Posterior cingulate gyrus (tissue), 11 donors: Measurements from ENCODE around the gene DLGAP1.
"Not testable (repeated sequence)": the region's sequence is repeated elsewhere in the genome, so short reads cannot be mapped to it uniquely, and the experiment has no call there.

Source experiments
- DNase-seq, 10 donors: peaks; one replicate each; pipeline versions ENCODE4 v3.0.0 to v3.0.0-alpha.2; 2020 to 2021; ENCODE audit warnings: mixed read lengths in 3 of 10
- intact Hi-C: fragments of 100-400 bp; cut with DNase I; formaldehyde crosslinking; loops from one replicate; pipeline ENCODE4 v1.15.1; 2023

Gene DLGAP1

DNA sequence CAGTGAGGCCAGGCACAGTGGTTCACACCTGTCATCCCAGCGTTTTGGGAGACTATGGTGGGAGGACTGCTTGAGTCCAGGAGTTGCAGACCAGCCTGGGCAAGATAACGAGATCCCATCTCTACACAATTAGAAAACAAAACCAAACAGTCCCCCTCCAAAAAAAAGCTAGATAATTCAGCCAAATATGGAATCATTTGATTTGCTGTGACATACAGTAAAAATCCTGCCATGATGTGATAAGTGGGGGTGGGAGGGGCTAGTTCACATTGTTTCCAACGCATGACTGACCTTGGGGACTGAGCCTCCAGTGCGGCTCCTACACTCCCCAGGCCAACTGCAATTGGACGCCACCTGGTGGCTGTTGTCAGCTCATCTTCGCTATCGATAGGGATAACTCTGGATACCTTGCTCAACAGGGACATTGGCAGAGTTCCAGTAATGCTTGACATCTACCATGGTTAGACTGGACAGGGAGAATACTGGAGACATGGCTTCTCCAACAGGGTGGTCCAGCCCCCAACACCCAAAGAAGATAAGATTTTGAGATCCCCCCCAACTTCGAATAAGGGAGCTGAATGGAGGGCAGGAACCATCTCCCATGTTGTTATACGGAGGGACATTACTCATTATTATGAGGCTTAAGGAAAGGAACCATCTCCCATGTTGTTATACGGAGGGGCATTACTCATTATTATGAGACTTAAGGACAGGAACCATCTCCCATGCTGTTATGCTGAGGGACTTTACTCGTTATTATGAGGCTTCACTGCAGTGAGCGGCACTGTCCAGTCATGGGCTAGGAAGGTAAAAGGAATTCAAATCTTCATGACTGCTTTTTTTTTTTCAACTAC is 869.2 kb downstream of the DLGAP1 start:
- DNase-seq = peak in 9 of 10 donors; percentile 36 to 95 (median 74)
- intact Hi-C loops = loop anchor here (5.0 kb wide), 1 partner anchor 304 kb away; no protein-coding TSS in a partner anchor

GRCh38 chr18:3584897-3585460 is 870.1 kb downstream of the DLGAP1 start:
- DNase-seq = no peak

GRCh38 chr18:3584266-3584861 is 870.7 kb downstream of the DLGAP1 start:
- DNase-seq = no peak
- intact Hi-C loops = no loop called here

More at GRCh38 chr18:3584897-3585460, 870.1 kb downstream of the DLGAP1 start:
- intact Hi-C loops = loop anchor here (5.0 kb wide), 1 partner anchor 303 kb away; no protein-coding TSS in a partner anchor

- intact Hi-C loops = no loop called here
- no peak for DNase-seq
These were observed 871.2 kb downstream of the DLGAP1 start for GRCh38 chr18:3583873-3584247.

DNA sequence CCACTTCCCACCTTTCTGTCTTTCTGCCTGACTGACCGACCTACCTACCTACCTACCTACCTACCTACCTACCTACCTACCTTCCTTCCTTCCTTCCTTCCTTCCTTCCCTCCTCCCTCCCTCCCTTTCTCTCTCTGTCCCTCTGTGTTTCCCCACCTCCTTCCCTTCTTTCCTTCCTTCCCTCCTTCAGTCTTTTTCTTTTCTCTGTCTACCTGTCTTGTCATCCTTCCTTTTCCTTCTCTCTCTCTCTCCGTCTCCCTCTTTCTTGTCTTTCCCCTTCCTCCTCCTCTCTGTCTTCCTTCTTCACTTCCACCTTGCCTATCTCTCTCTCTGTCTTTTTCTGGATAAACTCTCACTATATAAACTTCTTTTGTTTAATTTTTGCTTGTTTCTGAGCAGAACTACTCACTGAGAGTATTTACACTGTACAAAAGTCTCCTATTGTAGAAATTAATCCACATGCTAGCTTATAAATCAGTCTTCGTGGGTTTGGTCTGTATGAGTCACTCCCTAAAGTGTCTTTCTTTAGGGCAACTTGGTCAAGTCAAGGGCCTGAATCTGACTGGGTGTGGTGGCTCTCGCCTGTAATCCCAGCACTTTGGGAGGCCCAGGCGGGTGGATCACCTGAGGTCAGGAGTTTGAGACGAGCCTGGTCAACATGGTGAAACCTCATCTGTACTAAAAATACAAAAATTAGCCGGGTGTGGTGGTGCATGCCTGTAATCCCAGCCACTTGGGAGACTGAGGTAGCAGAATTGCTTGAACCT is 871.8 kb downstream of the DLGAP1 start:
- DNase-seq, intact Hi-C loops: not testable (repeated sequence)

DNA sequence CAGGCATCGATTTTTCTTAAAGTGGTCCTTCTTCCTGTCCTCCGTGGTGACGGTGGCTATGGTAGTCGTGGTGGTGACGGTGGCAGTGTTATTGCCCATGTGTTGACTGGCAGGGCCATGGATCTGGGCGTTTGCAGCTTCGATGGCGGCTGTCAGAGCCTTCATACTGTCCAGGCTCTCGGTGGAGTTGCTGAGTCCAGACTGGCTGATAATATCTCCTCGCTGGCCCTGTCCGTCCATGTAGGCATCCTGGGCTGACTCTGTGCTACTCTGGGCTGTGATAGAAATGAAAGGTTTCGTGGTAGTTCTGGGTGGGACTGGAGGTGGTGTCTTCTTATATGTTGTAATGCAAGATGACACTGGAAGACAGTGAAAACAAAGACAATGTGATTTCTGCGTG is 873.2 kb downstream of the DLGAP1 start:
- intact Hi-C loops = no loop called here
- DNase-seq = no peak

DNA sequence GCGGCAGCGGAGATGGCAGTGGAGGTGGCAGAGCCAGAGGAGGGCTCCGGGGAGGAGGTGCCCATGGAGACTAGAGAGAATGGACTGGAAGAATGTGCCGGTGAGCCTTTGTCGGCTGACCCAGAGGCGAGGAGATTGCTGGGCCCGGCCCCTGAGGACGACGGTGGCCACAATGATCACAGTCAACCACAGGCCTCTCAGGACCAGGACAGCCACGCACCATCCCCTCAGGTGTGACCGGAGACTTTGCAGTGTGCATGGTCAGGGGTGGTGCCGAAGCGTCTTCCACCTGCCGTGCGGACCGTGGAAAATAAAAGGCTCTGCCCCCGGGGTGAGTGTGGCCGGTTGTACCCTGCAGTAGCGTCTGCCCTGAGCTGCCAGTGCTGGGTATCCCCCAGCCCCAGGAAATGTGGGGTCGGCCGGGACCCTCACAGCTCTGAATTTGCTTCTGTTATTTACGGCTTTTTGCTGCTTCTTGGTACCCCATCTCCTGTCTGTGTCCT is 874.5 kb downstream of the DLGAP1 start:
- intact Hi-C loops, DNase-seq: not testable (repeated sequence)

- intact Hi-C loops = no loop called here
- DNase-seq = no peak
These were observed 875.4 kb downstream of the DLGAP1 start for GRCh38 chr18:3579701-3580100.

DNA sequence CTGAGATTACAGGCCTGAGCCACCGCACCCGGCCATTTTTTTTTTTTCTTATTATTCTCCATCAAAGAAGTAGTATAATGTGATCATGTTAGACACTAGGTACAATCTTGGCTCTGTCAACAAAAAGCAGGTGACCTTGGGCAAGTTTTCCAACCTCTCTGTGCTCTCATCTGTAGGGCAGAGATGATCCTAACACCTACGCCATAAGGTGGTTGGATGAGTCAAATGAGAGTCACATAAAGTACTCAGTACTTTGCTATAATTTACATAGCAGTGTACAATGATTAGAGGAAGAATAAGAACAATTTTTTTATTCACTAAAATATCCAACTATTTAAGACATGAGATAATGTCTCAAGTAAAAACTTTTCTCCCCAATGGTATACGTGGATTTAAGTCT is 876.5 kb downstream of the DLGAP1 start:
- DNase-seq = no peak
- intact Hi-C loops = no loop called here

- intact Hi-C loops = no loop called here
- DNase-seq = no peak
These were observed 877.7 kb downstream of the DLGAP1 start for GRCh38 chr18:3577281-3577855.

- intact Hi-C loops = no loop called here
- DNase-seq = no peak
These were observed 882.3 kb downstream of the DLGAP1 start for GRCh38 chr18:3572761-3573160.

GRCh38 chr18:3566851-3567250 is 888.3 kb downstream of the DLGAP1 start:
- intact Hi-C loops = no loop called here
- DNase-seq = no peak

DNA sequence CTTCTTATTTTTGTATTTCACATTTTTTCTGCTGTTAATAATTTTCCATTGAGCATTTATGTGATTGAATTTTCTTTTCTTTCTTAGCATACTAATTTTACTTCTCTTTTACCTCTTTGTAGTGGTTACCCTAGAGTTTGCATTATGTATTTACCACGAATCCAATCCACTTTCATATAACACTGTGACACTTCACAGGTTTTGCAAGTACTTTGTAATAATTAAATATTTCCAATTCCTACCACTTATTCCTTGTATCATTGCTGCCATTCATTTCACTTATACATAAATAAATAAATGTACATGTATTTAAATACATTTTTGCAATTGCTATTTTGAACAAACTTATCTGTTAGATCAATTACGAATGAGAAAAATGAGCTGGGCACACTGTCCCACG is 894.4 kb downstream of the DLGAP1 start:
- no peak for DNase-seq
- intact Hi-C loops = no loop called here

GRCh38 chr18:3554811-3555427 is 900.2 kb downstream of the DLGAP1 start:
- DNase-seq = no peak
- intact Hi-C loops = no loop called here

- DNase-seq = no peak
- intact Hi-C loops = no loop called here
These were observed 901.0 kb downstream of the DLGAP1 start for GRCh38 chr18:3554091-3554601.

GRCh38 chr18:3552305-3552704 is 902.8 kb downstream of the DLGAP1 start:
- DNase-seq = no peak
- intact Hi-C loops = no loop called here

DNA sequence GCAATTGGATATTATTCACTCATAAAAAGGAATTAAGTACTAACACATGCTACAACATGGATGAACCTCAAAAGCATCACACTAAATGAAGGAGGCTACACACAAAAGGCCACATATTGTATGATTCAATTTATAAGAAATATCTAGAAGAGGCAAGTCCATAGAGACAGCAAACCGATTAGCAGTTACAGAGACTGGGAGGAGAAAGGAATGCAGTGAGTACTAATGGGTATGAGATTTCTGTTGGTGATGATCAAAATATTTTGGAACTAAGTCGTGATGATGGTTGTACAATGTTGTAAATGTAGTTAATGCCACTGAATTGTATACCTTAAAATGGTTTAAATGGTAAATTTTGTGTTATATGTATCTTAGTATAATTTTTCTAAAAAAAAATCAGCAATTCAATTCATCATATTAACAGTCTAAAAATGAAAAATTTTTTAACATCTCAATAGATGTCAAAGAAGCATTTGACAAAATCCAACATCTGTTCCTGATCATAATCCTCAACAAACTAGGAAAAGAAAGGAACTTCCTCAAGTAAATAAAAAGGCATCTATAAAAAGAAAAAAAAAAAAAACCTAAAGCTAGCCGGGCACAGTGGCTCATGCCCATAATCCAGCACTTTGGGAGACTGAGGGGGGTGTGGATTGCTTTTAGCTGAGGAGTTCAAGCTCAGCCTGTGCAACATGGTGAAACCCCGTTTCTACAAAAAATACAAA is 907.1 kb downstream of the DLGAP1 start:
- DNase-seq = no peak
- intact Hi-C loops = no loop called here

GRCh38 chr18:3546106-3546505 is 909.0 kb downstream of the DLGAP1 start:
- intact Hi-C loops = no loop called here
- no peak for DNase-seq

DNA sequence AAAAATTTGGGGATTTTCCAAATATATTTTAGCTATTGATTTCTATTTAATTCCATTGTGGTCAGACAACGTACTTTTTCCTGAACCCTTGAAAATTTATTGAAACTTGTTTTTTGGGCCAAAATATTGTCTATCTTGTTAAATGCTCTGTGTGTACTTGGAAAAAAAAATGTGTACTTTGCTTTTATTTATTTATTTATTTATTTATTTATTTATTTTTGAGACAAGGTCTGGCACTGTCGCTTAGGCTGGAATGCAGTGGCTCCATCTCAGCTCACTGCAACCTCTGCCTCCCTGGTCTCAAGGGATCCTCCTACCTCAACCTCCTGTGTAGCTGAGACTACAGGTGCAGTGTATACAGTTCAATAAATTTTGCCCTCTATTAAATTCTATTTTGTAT is 910.6 kb downstream of the DLGAP1 start:
- intact Hi-C loops = no loop called here
- DNase-seq = no peak
